H1 (cell line): ENCODE measurements around the gene ASXL2. TPM values are rescaled to one million over a fixed set of nuclear protein-coding genes. Genes with fewer than 3 reads are reported as not detected.

Source experiments
- CTCF ChIA-PET: fragments of 300-600 bp; sonication (Branson Sonifier 250); formaldehyde crosslinking; loops from one replicate; lab custom pipeline; 2021; ENCODE audit not compliant: partially characterized antibody; lab: Charles Lee
- POLR2A ChIA-PET: fragments of 300-600 bp; sonication (Branson Sonifier 250); formaldehyde crosslinking; loops from one replicate; lab custom pipeline; 2021; ENCODE audit warnings: inconsistent platforms; ENCODE audit not compliant: partially characterized antibody; lab: Charles Lee
- DNase-seq, 2 experiments: peaks; one replicate each; pipeline versions ENCODE4 v3.0.0 to v3.0.0-alpha.2; 2010 to 2022; ENCODE audit warnings: low spot score in 2 of 2, low read depth in 1 of 2, mixed read lengths in 1 of 2
- FAIRE-seq: peaks from 2 replicates; lab custom pipeline; 2011; peaks lifted over from hg19 to GRCh38; lab: Jason Lieb, UNC
- H2AFZ ChIP-seq: 2 replicates; pipeline ENCODE4 v1.8.1; 2012; ENCODE audit warnings: low read length, inconsistent platforms
- H2AK5ac ChIP-seq: 2 replicates; pipeline ENCODE4 v1.6.1; 2013; ENCODE audit warnings: low read depth, low read length
- H2BK120ac ChIP-seq: replicated peaks from 2 replicates; pipeline ENCODE3; 2013; ENCODE audit warnings: low read depth, low read length, inconsistent platforms
- H2BK12ac ChIP-seq: 2 replicates; pipeline ENCODE4 v1.6.1; 2013; ENCODE audit warnings: low read depth, low read length
- H2BK15ac ChIP-seq: 2 replicates; pipeline ENCODE4 v1.6.1; 2013; ENCODE audit warnings: low read length
- H2BK20ac ChIP-seq: 2 replicates; pipeline ENCODE4 v1.6.1; 2013; ENCODE audit warnings: low read length
- H2BK5ac ChIP-seq: 2 replicates; pipeline ENCODE4 v1.6.1; 2013; ENCODE audit warnings: low read depth, low read length
- H3K14ac ChIP-seq: 2 replicates; pipeline ENCODE4 v1.6.1; 2013; ENCODE audit warnings: inconsistent platforms; ENCODE audit not compliant: insufficient read length
- H3K18ac ChIP-seq: 2 replicates; pipeline ENCODE4 v1.6.1; 2013; ENCODE audit warnings: low read length; ENCODE audit errors: extremely low read depth
- H3K23ac ChIP-seq: 2 replicates; pipeline ENCODE4 v1.6.1; 2013; ENCODE audit warnings: inconsistent platforms; ENCODE audit not compliant: insufficient read length
- H3K23me2 ChIP-seq: 2 replicates; pipeline ENCODE4 v1.6.1; 2013; ENCODE audit warnings: low read depth, low read length
- H3K27ac ChIP-seq: 2 replicates; pipeline ENCODE4 v1.6.1; 2011; ENCODE audit warnings: low read depth, low read length, inconsistent platforms
- H3K27me3 ChIP-seq, 4 experiments: replicated peaks in 1 of 4; 1 replicate in 1 of 4; 2 replicates in 3 of 4; pipeline versions ENCODE4 v1.6.1 to v1.8.1; 2011 to 2013; ENCODE audit warnings: low read length in 3 of 4, mild to moderate bottlenecking in 3 of 4, inconsistent platforms in 2 of 4, mixed read lengths in 2 of 4, moderate library complexity in 1 of 4; ENCODE audit not compliant: control insufficient read depth in 3 of 4, insufficient read depth in 3 of 4; ENCODE audit errors: extremely low read depth in 1 of 4
- H3K36me3 ChIP-seq, 4 experiments: 2 replicates each; pipeline versions ENCODE4 v1.6.1 to v1.8.1; 2011 to 2013; ENCODE audit warnings: mild to moderate bottlenecking in 4 of 4, low read length in 3 of 4, moderate library complexity in 2 of 4, control low read depth in 1 of 4, inconsistent platforms in 1 of 4; ENCODE audit not compliant: insufficient read depth in 4 of 4, control insufficient read depth in 2 of 4
- H3K4ac ChIP-seq: replicated peaks from 2 replicates; pipeline ENCODE3; 2013; ENCODE audit warnings: low read length, low read depth, mixed read lengths, inconsistent platforms; ENCODE audit not compliant: insufficient read length
- H3K4me1 ChIP-seq, 4 experiments: replicated peaks in 1 of 4; 1 replicate in 1 of 4; 2 replicates in 3 of 4; pipeline versions ENCODE4 v1.6.1 to v1.8.1; 2011 to 2013; ENCODE audit warnings: low read length in 3 of 4, inconsistent platforms in 2 of 4, mixed read lengths in 1 of 4; ENCODE audit not compliant: insufficient read depth in 4 of 4, control insufficient read depth in 3 of 4
- H3K4me2 ChIP-seq, 2 experiments: 2 replicates each; pipeline versions ENCODE4 v1.6.1 to v1.8.1; 2011 to 2013; ENCODE audit warnings: low read depth in 2 of 2, low read length in 2 of 2, control low read depth in 1 of 2, inconsistent platforms in 1 of 2, mild to moderate bottlenecking in 1 of 2; ENCODE audit not compliant: insufficient read depth in 1 of 2
- H3K4me3 ChIP-seq, 4 experiments: fragments of 200-600, 300-600 bp in 1 of 4; sonication (generic), shearing (Covaris generic), sonication (Bioruptor Twin) in 1 of 4; 2 replicates each; pipeline versions ENCODE4 v1.5.1 to v1.8.1; 2011 to 2016; ENCODE audit warnings: low read length in 4 of 4, low read depth in 3 of 4, control low read depth in 2 of 4, inconsistent platforms in 2 of 4, mild to moderate bottlenecking in 2 of 4, mixed read lengths in 1 of 4, moderate library complexity in 1 of 4; ENCODE audit not compliant: insufficient read depth in 2 of 4; ENCODE audit errors: extremely low read depth in 1 of 4
- H3K56ac ChIP-seq: replicated peaks from 2 replicates; pipeline ENCODE3; 2013; ENCODE audit warnings: low read depth, mild to moderate bottlenecking, mixed read lengths, low read length, inconsistent platforms; ENCODE audit not compliant: insufficient read length
- H3K79me1 ChIP-seq: 2 replicates; pipeline ENCODE4 v1.6.1; 2013; ENCODE audit warnings: low read depth, low read length, control low read depth
- H3K79me2 ChIP-seq, 2 experiments: 2 replicates each; pipeline versions ENCODE4 v1.6.1 to v1.8.1; 2012 to 2013; ENCODE audit warnings: low read length in 2 of 2, mild to moderate bottlenecking in 2 of 2, inconsistent platforms in 1 of 2; ENCODE audit not compliant: insufficient read depth in 2 of 2, control insufficient read depth in 1 of 2
- H3K9ac ChIP-seq, 4 experiments: replicated peaks in 1 of 4; 1 replicate in 1 of 4; 2 replicates in 3 of 4; pipeline versions ENCODE4 v1.6.1 to v1.8.1; 2011 to 2013; ENCODE audit warnings: low read depth in 3 of 4, low read length in 3 of 4, control low read depth in 2 of 4, mild to moderate bottlenecking in 2 of 4, moderate library complexity in 2 of 4, inconsistent platforms in 1 of 4; ENCODE audit errors: extremely low read depth in 1 of 4
- H3K9me3 ChIP-seq, 2 experiments: 2 replicates each; pipeline versions ENCODE4 v1.6.1 to v1.8.1; 2012 to 2013; ENCODE audit warnings: mild to moderate bottlenecking in 2 of 2, moderate library complexity in 2 of 2, control low read depth in 1 of 2, inconsistent platforms in 1 of 2, low read depth in 1 of 2, low read length in 1 of 2, mixed read lengths in 1 of 2; ENCODE audit not compliant: insufficient read depth in 2 of 2
- H4K20me1 ChIP-seq, 2 experiments: replicated peaks in 1 of 2; 2 replicates each; pipeline versions ENCODE3 to v1.8.1; 2011 to 2013; ENCODE audit warnings: inconsistent platforms in 2 of 2, low read length in 2 of 2, mild to moderate bottlenecking in 1 of 2; ENCODE audit not compliant: insufficient read depth in 2 of 2, control insufficient read depth in 1 of 2
- H4K5ac ChIP-seq: 2 replicates; pipeline ENCODE4 v1.6.1; 2013; ENCODE audit warnings: low read length, low read depth, mixed read lengths, inconsistent platforms; ENCODE audit not compliant: insufficient read length
- H4K8ac ChIP-seq: 2 replicates; pipeline ENCODE4 v1.8.0; 2013; ENCODE audit warnings: mild to moderate bottlenecking, moderate library complexity, low read length, inconsistent platforms; ENCODE audit not compliant: insufficient read depth; ENCODE audit errors: extremely low read depth
- H4K91ac ChIP-seq: replicated peaks from 2 replicates; pipeline ENCODE3; 2013; ENCODE audit warnings: low read length, mixed read lengths, inconsistent platforms; ENCODE audit not compliant: insufficient read length
- ASH2L ChIP-seq: fragments of 200-600, 300-600 bp; sonication (generic); IDR thresholded peaks from one replicate; pipeline ENCODE4 v1.7.1; 2017; ENCODE audit warnings: low read length
- BCL11A ChIP-seq, 2 experiments: IDR thresholded peaks; one replicate each; pipeline ENCODE4 v1.6.1; 2011; ENCODE audit warnings: low read depth in 2 of 2, low read length in 2 of 2, mild to moderate bottlenecking in 2 of 2
- CREB1 ChIP-seq: IDR thresholded peaks from 2 replicates; pipeline ENCODE4 v1.6.1; 2012; ENCODE audit warnings: inconsistent platforms
- EGR1 ChIP-seq: IDR thresholded peaks from 2 replicates; pipeline ENCODE4 v1.6.1; 2011; ENCODE audit warnings: low read depth, low read length, borderline replicate concordance
- EP300 ChIP-seq, 2 experiments: IDR thresholded peaks; 1 replicate in 1 of 2; 2 replicates in 1 of 2; pipeline ENCODE4 v1.6.1; 2011 to 2012; ENCODE audit warnings: low read depth in 2 of 2, low read length in 2 of 2, mild to moderate bottlenecking in 2 of 2, borderline replicate concordance in 1 of 2, inconsistent platforms in 1 of 2, moderate library complexity in 1 of 2
- EZH2 ChIP-seq: fragments of 200-600 bp; sonication (generic); IDR thresholded peaks from 2 replicates; pipeline ENCODE4 v1.7.1; 2012; ENCODE audit warnings: low read depth, mild to moderate bottlenecking, moderate library complexity, low read length, inconsistent platforms; ENCODE audit not compliant: severe bottlenecking
- GABPA ChIP-seq: IDR thresholded peaks from 2 replicates; pipeline ENCODE4 v1.6.1; 2011; ENCODE audit warnings: mild to moderate bottlenecking, low read length, moderate library complexity, borderline replicate concordance; ENCODE audit not compliant: insufficient read depth
- HDAC2 ChIP-seq, 2 experiments: fragments of 300-600 bp in 1 of 2; sonication (generic) in 1 of 2; IDR thresholded peaks; 2 replicates each; pipeline ENCODE4 v1.6.1; 2011 to 2012; ENCODE audit warnings: low read depth in 2 of 2, low read length in 2 of 2, mild to moderate bottlenecking in 2 of 2, moderate library complexity in 2 of 2, borderline replicate concordance in 1 of 2, inconsistent platforms in 1 of 2
- HDAC6 ChIP-seq: IDR thresholded peaks from one replicate; pipeline ENCODE4 v1.7.1; 2012; ENCODE audit warnings: low read depth, mild to moderate bottlenecking, inconsistent platforms, low read length, moderate library complexity
- SP1 ChIP-seq: IDR thresholded peaks from 2 replicates; pipeline ENCODE4 v1.6.1; 2011; ENCODE audit warnings: low read depth, low read length
- SUZ12 ChIP-seq: fragments of 200-600 bp; sonication (generic); IDR thresholded peaks from 2 replicates; pipeline ENCODE4 v1.6.1; 2012; ENCODE audit warnings: mild to moderate bottlenecking, inconsistent platforms, low read length, moderate library complexity, mixed read lengths
- TCF12 ChIP-seq: IDR thresholded peaks from 2 replicates; pipeline ENCODE4 v1.6.1; 2011; ENCODE audit warnings: low read depth, mild to moderate bottlenecking, low read length
- YY1 ChIP-seq: IDR thresholded peaks from 2 replicates; pipeline ENCODE4 v1.6.1; 2011; ENCODE audit warnings: low read depth, mild to moderate bottlenecking, low read length
- WGBS, 2 experiments: shearing (Covaris generic) in 1 of 2; methylation state at CpG; one replicate each; pipeline versions ENCODE4 v1.1.6 to v1.1.7; 2013 to 2015; ENCODE audit warnings: low lambda C conversion rate in 2 of 2, mixed read lengths in 2 of 2, inconsistent platforms in 1 of 2, low coverage in 1 of 2, missing lambda C conversion rate in 1 of 2; ENCODE audit not compliant: insufficient replicate concordance in 2 of 2, insufficient coverage in 1 of 2, insufficient read length in 1 of 2; ENCODE audit errors: extremely low coverage in 1 of 2, missing lambda C conversion rate in 1 of 2; 5-methylcytosine and 5-hydroxymethylcytosine counted together
- polyA plus RNA-seq, 7 experiments: library from polyadenylated mRNA; depleted of rRNA in 3 of 7; stranded (reverse) in 5 of 7; unstranded in 2 of 7; fragments of >200 nt in 5 of 7; fragments of 200-250 nt in 2 of 7; gene quantifications; 1 replicate in 5 of 7; 2 replicates in 1 of 7; 4 replicates in 1 of 7; pipeline versions ENCODE4 v1.2.1 to v1.2.3, GENCODE V29; 2011 to 2013; ENCODE audit warnings: missing spikeins in 2 of 7, mixed read lengths in 2 of 7
- total RNA-seq: library from RNA; stranded (reverse); fragmentation: NEBNext Ultra II Directional; extraction: Animal tissue kit (Norgen Biotek cat#: 25700); gene quantifications from 2 replicates; pipeline ENCODE4 v1.2.1, GENCODE V29; 2021

The ASXL2 gene
- total and polyA plus RNA-seq, 2 of the 8 experiments (the other 6 are each of a cell fraction or from before 2014, with no cell fraction given) = 7.2 to 41.3 TPM

GRCh38 chr2:25806941-25807340 is 71.3 kb downstream of the ASXL2 start:
- Histone ChIP-seq H4K8ac (no peak overlapping the region), H2AFZ (no peak overlapping the region), H3K27ac (no peak overlapping the region), H3K18ac (no peak overlapping the region), H3K36me3 (peaks cover 2 to 23% (median 14%) of the 10 kb centered on the region in 4 experiments; a peak in 6 of 8 replicates), H3K14ac (no peak overlapping the region), H3K27me3 (no peaks in the 10 kb centered on the region), H3K9me3 (no peaks in the 10 kb centered on the region), H2BK5ac (no peak overlapping the region), H3K4me2 (no peak overlapping the region), H2BK120ac (no peak overlapping the region), H3K4me3 (no peak overlapping the region), H3K4ac (no peak overlapping the region), H3K79me2 (no peaks in the 10 kb centered on the region), H2BK20ac (no peak overlapping the region), H2BK15ac (no peak overlapping the region), H3K79me1 (peaks cover 3% of the 10 kb centered on the region; the same call in 1 of the 2 replicates), H3K56ac (no peak overlapping the region), H3K9ac (no peak overlapping the region), H3K23ac (no peak overlapping the region), H3K23me2 (no peaks in the 10 kb centered on the region), H2BK12ac (no peak overlapping the region), H4K5ac (no peak overlapping the region), H2AK5ac (no peak overlapping the region), H4K20me1 (no peaks in the 10 kb centered on the region), H4K91ac (no peak overlapping the region), H3K4me1 (0 out of 7 replicates have a peak, but pooled peaks cover 0 to 2% (median 0%) of the 10 kb centered on the region in 4 experiments)
- no peak for FAIRE-seq
- TF ChIP-seq SUZ12 (no peak), SP1 (no peak), TCF12 (no peak), HDAC2 (IDR thresholded peaks at IDR 0.05; ENCODE audit: borderline replicate concordance in 1 of 2, low read depth in 2 of 2, low read length in 2 of 2) (no peak), EP300 (IDR thresholded peaks at IDR 0.05; ENCODE audit: borderline replicate concordance in 1 of 2, low read depth in 2 of 2, low read length in 2 of 2) (no peak), CREB1 (no peak), EZH2 (no peak), HDAC6 (no peak), YY1 (no peak), BCL11A (IDR thresholded peaks at IDR 0.05; ENCODE audit: low read depth in 2 of 2, low read length in 2 of 2) (no peak), ASH2L (no peak), EGR1 (no peak), GABPA (no peak)
- ChIA-PET CTCF (interaction anchor here (0.8 kb wide), 1 partner anchor 106 kb away, joined by 3 read pairs; no protein-coding TSS in a partner anchor), POLR2A (no interaction called here)
- DNase-seq = no peak
- 87% methylated on average over 1 of the region's 1 CpG; no CpG with 5 or more reads in 1 of the 2 experiments for WGBS, 2 experiments
